Smooth muscle cell (in vitro differentiated cells): ENCODE measurements around the gene SMOC1. TPM values are rescaled to one million over a fixed set of nuclear protein-coding genes. Genes with fewer than 3 reads are reported as not detected.

Experiments used
- DNase-seq: peaks from one replicate; lab custom pipeline; 2025; ENCODE audit not compliant: unreplicated experiment; lab: John Stamatoyannopoulos, UW
- H2AFZ ChIP-seq: fragments of 200-600 bp; sonication (generic); 2 replicates; pipeline ENCODE4 v1.6.0; 2016; ENCODE audit warnings: antibody characterized with exemption, low read depth, mild to moderate bottlenecking
- H3F3A ChIP-seq: fragments of 200-600 bp; sonication (generic); 2 replicates; pipeline ENCODE4 v1.6.0; 2017; ENCODE audit warnings: antibody characterized with exemption, low read depth
- H3K27ac ChIP-seq: fragments of 200-600 bp; sonication (generic); 2 replicates; pipeline ENCODE4 v1.5.1; 2016; ENCODE audit warnings: low read depth, mild to moderate bottlenecking
- H3K27me3 ChIP-seq: fragments of 200-600 bp; sonication (generic); 2 replicates; pipeline ENCODE4 v1.6.1; 2016; ENCODE audit warnings: low read depth, mild to moderate bottlenecking
- H3K36me3 ChIP-seq: fragments of 200-600 bp; sonication (generic); 2 replicates; pipeline ENCODE4 v1.5.1; 2016; ENCODE audit warnings: low read depth
- H3K4me1 ChIP-seq: fragments of 200-600 bp; sonication (generic); 2 replicates; pipeline ENCODE4 v1.5.1; 2016; ENCODE audit warnings: low read depth
- H3K4me2 ChIP-seq: fragments of 200-600 bp; sonication (generic); 2 replicates; pipeline ENCODE4 v1.6.0; 2016; ENCODE audit warnings: mild to moderate bottlenecking
- H3K4me3 ChIP-seq: fragments of 200-600 bp; sonication (generic); 2 replicates; pipeline ENCODE4 v1.5.1; 2016; ENCODE audit warnings: mild to moderate bottlenecking
- H3K79me2 ChIP-seq: fragments of 200-600 bp; sonication (generic); 2 replicates; pipeline ENCODE4 v1.6.0; 2016; ENCODE audit warnings: low read depth, mild to moderate bottlenecking
- H3K9ac ChIP-seq: fragments of 200-600 bp; sonication (generic); 2 replicates; pipeline ENCODE4 v1.6.0; 2016; ENCODE audit warnings: low read depth
- H3K9me3 ChIP-seq: fragments of 200-600 bp; sonication (generic); replicated peaks from 2 replicates; pipeline ENCODE4 v1.5.1; 2016; ENCODE audit warnings: low read depth
- H4K20me1 ChIP-seq: fragments of 200-600 bp; sonication (generic); 2 replicates; pipeline ENCODE4 v1.6.0; 2016; ENCODE audit warnings: low read depth
- CTCF ChIP-seq: fragments of 200-600 bp; sonication (generic); IDR thresholded peaks from 2 replicates; pipeline ENCODE4 v1.5.1; 2017; ENCODE audit warnings: borderline replicate concordance, mild to moderate bottlenecking, antibody characterized with exemption; ENCODE audit not compliant: insufficient read depth, poor library complexity, severe bottlenecking
- WGBS: methylation state at CpG from one replicate; pipeline ENCODE4 v1.1.7; 2016; ENCODE audit warnings: low lambda C conversion rate; 5-methylcytosine and 5-hydroxymethylcytosine counted together
- polyA plus RNA-seq: library from polyadenylated mRNA; unstranded; fragments of >200 nt; fragmentation: Nextera tagmentation; extraction: Ambion mirVana; gene quantifications from 2 replicates; pipeline ENCODE4 v1.2.1, GENCODE V29; 2016
- total RNA-seq: library from RNA; depleted of rRNA; stranded (reverse); fragments of >200 nt; gene quantifications from 2 replicates; pipeline ENCODE4 v1.2.3, GENCODE V29; 2014

SMOC1 gene
- total and polyA plus RNA-seq, 2 experiments from 2014 or later, result 1.6 to 6.3 TPM

- no peaks in the 10 kb centered on the region for H3K9me3 ChIP-seq
- no peaks in the 10 kb centered on the region for H3K79me2 ChIP-seq
- H3K27ac ChIP-seq, result no peak overlapping the region
- no peak overlapping the region for H3K9ac ChIP-seq
- no peaks in the 10 kb centered on the region for H3K27me3 ChIP-seq
- no peak overlapping the region for H3K4me2 ChIP-seq
- TF ChIP-seq CTCF, result no peak
- WGBS, result 78% methylated on average over 2 of the region's 2 CpGs
- H3K4me1 ChIP-seq, result peaks cover 7% of the 10 kb centered on the region
- no peaks in the 10 kb centered on the region for H3K36me3 ChIP-seq
- no peak overlapping the region for H3K4me3 ChIP-seq
- H2AFZ ChIP-seq, result no peak overlapping the region
- H3F3A ChIP-seq, result no peaks in the 10 kb centered on the region
- no peak for DNase-seq
- H4K20me1 ChIP-seq, result no peaks in the 10 kb centered on the region
Observed at GRCh38 chr14:69968132-69968531, 88.9 kb downstream of the SMOC1 start.

DNA sequence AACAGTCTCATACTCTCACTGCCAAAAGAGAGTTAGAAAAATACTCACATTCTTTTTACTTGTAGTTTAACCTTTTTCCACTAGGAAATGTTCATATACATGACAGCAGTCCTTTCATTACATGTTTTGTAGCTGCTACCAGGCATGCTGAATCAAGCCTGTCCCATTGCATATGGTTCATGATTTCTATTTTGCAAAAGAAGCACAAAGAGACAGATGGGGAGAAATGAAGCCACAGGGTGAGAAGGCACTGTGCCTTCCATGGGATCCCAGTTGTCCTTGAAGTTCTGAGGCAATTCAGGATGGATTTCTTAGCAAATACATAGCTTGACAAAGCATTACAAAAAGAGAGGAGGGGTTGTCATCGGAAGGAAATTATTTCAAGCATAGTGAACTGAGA lies 89.5 kb downstream of the SMOC1 start:
- WGBS, result 96% methylated on average over 1 of the region's 1 CpG
- Histone ChIP-seq H3K79me2 (no peaks in the 10 kb centered on the region), H3K9ac (no peak overlapping the region), H4K20me1 (no peaks in the 10 kb centered on the region), H3K27me3 (no peaks in the 10 kb centered on the region), H3F3A (no peaks in the 10 kb centered on the region), H3K4me1 (peaks cover 7% of the 10 kb centered on the region), H3K27ac (no peak overlapping the region), H3K9me3 (no peaks in the 10 kb centered on the region), H3K4me3 (no peak overlapping the region), H3K36me3 (no peaks in the 10 kb centered on the region), H2AFZ (no peak overlapping the region), H3K4me2 (no peak overlapping the region)
- DNase-seq, result no peak
- no peak for TF ChIP-seq CTCF

- TF ChIP-seq CTCF, result no peak
- WGBS, result 87% methylated on average over 5 of the region's 5 CpGs
- H4K20me1 ChIP-seq, result no peaks in the 10 kb centered on the region
- no peak overlapping the region for H3K4me2 ChIP-seq
- H3K9me3 ChIP-seq, result no peaks in the 10 kb centered on the region
- no peaks in the 10 kb centered on the region for H3K27me3 ChIP-seq
- H3F3A ChIP-seq, result no peaks in the 10 kb centered on the region
- no peaks in the 10 kb centered on the region for H3K36me3 ChIP-seq
- no peak overlapping the region for H3K4me3 ChIP-seq
- H3K79me2 ChIP-seq, result no peaks in the 10 kb centered on the region
- H3K27ac ChIP-seq, result no peak overlapping the region
- H3K4me1 ChIP-seq, result peaks cover 15% of the 10 kb centered on the region
- H3K9ac ChIP-seq, result no peak overlapping the region
- DNase-seq, result no peak
- H2AFZ ChIP-seq, result no peak overlapping the region
Observed at GRCh38 chr14:69972755-69973154, 93.5 kb downstream of the SMOC1 start.

DNA sequence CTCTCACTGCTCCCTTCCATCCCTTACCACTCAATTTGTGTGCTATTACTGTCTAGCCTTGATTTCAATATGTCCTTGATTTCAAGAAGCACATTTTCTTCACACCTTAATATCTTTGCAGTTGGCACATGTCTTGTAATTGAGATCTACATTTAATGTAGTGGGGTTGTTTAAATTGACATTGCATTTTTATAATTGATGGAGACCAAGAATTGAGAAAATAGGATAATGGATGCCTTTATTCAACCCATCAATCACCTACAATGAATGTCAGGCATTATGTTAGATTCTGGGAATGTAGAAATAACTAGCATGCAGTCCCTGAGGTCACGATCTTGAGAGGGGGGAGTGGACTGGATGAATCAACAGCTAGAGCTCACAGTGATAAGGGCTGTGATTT lies 94.6 kb downstream of the SMOC1 start:
- H3K9me3 ChIP-seq, result no peaks in the 10 kb centered on the region
- 65% methylated on average over 1 of the region's 1 CpG for WGBS

More for the DNA sequence above, 94.6 kb downstream of the SMOC1 start:
- no peak overlapping the region for H3K27ac ChIP-seq
- H3K4me3 ChIP-seq, result no peak overlapping the region
- H3K79me2 ChIP-seq, result no peaks in the 10 kb centered on the region
- no peaks in the 10 kb centered on the region for H3K36me3 ChIP-seq
- H3F3A ChIP-seq, result no peaks in the 10 kb centered on the region
- no peak overlapping the region for H3K9ac ChIP-seq
- H2AFZ ChIP-seq, result no peak overlapping the region
- H3K4me2 ChIP-seq, result no peak overlapping the region
- no peak for DNase-seq
- no peaks in the 10 kb centered on the region for H3K27me3 ChIP-seq
- no peak for TF ChIP-seq CTCF
- H3K4me1 ChIP-seq, result peaks cover 15% of the 10 kb centered on the region
- no peaks in the 10 kb centered on the region for H4K20me1 ChIP-seq
